RPMI8226 (cell line): ENCODE data around the gene NADK.

ENCODE experiments used
- DNase-seq: peaks from one replicate; pipeline ENCODE4 v3.0.0-alpha.2; 2015

NADK gene

GRCh38 chr1:1777950-1778662, at the start of gene NADK:
NADK (minus strand) TSS chr1:1778470; CDS start chr1:1765406, 13,064 bp downstream.
- peak; percentile 89 for DNase-seq

GRCh38 chr1:1827089-1827848, 49.0 kb upstream of the NADK start:
- no peak for DNase-seq

GRCh38 chr1:1826356-1827088, 48.3 kb upstream of the NADK start:
- DNase-seq, result no peak

- DNase-seq, result no peak
Measured at GRCh38 chr1:1825217-1825616, 46.9 kb upstream of the NADK start.

- no peak for DNase-seq
Measured at GRCh38 chr1:1819762-1820161, 41.5 kb upstream of the NADK start.

- DNase-seq, result no peak
Measured at GRCh38 chr1:1817221-1817620, 39.0 kb upstream of the NADK start.

- DNase-seq, result no peak
Measured at GRCh38 chr1:1815606-1816281, 37.5 kb upstream of the NADK start.

GRCh38 chr1:1809489-1809888, 31.2 kb upstream of the NADK start:
- DNase-seq, result no peak

- no peak for DNase-seq
Measured at GRCh38 chr1:1808206-1808605, 29.9 kb upstream of the NADK start.

- DNase-seq, result no peak
Measured at GRCh38 chr1:1806890-1807289, 28.6 kb upstream of the NADK start.

GRCh38 chr1:1804301-1804700, 26.0 kb upstream of the NADK start:
- DNase-seq, result no peak

GRCh38 chr1:1802871-1803270, 24.6 kb upstream of the NADK start:
- DNase-seq, result no peak

- no peak for DNase-seq
Measured at GRCh38 chr1:1799716-1800115, 21.4 kb upstream of the NADK start.

- DNase-seq, result no peak
Measured at GRCh38 chr1:1797731-1798341, 19.6 kb upstream of the NADK start.

- DNase-seq, result no peak
Measured at GRCh38 chr1:1796466-1796865, 18.2 kb upstream of the NADK start.

GRCh38 chr1:1794999-1795398, 16.7 kb upstream of the NADK start:
- DNase-seq, result no peak

GRCh38 chr1:1793481-1794244, 15.4 kb upstream of the NADK start:
- no peak for DNase-seq

- DNase-seq, result peak; percentile 35
Measured at GRCh38 chr1:1788646-1789431, 10.6 kb upstream of the NADK start.

GRCh38 chr1:1788136-1788535, 9.9 kb upstream of the NADK start:
- no peak for DNase-seq

- DNase-seq, result no peak
Measured at GRCh38 chr1:1786836-1787605, 8.8 kb upstream of the NADK start.
